Keratinocyte (primary cell): ENCODE measurements around the gene CARM1. TPM values are rescaled to one million over a fixed set of nuclear protein-coding genes. Genes with fewer than 3 reads are reported as not detected.

ENCODE experiments used
- DNase-seq: peaks from one replicate; pipeline ENCODE4 v3.0.0-alpha.2; 2011; ENCODE audit warnings: low read depth, missing footprints, low spot score
- FAIRE-seq: peaks from 2 replicates; lab custom pipeline; 2011; peaks lifted over from hg19 to GRCh38; lab: Jason Lieb, UNC
- H2AFZ ChIP-seq: 2 replicates; pipeline ENCODE4 v1.6.0; 2012; ENCODE audit warnings: low read length, control low read depth, inconsistent platforms; ENCODE audit not compliant: control insufficient read depth
- H3K27ac ChIP-seq: 2 replicates; pipeline ENCODE4 v1.5.1; 2011; ENCODE audit warnings: low read length; ENCODE audit not compliant: control insufficient read depth, insufficient read depth
- H3K27me3 ChIP-seq: 3 replicates; pipeline ENCODE4 v1.6.0; 2011; ENCODE audit warnings: low read length; ENCODE audit not compliant: control insufficient read depth, insufficient read depth; ENCODE audit errors: extremely low read depth
- H3K36me3 ChIP-seq, 2 experiments: 2 replicates in 1 of 2; 3 replicates in 1 of 2; pipeline ENCODE4 v1.5.1; 2011; ENCODE audit warnings: low read length in 2 of 2, mild to moderate bottlenecking in 1 of 2; ENCODE audit not compliant: control insufficient read depth in 2 of 2, insufficient read depth in 2 of 2; ENCODE audit errors: extremely low read depth in 1 of 2
- H3K4me1 ChIP-seq: 3 replicates; pipeline ENCODE4 v1.5.1; 2011; ENCODE audit warnings: low read length; ENCODE audit not compliant: control insufficient read depth, insufficient read depth; ENCODE audit errors: extremely low read depth
- H3K4me2 ChIP-seq: 3 replicates; pipeline ENCODE4 v1.6.0; 2011; ENCODE audit warnings: low read depth, low read length; ENCODE audit not compliant: control insufficient read depth, insufficient read depth; ENCODE audit errors: extremely low read depth
- H3K4me3 ChIP-seq, 3 experiments: fragments of 200-600 bp in 1 of 3; sonication (generic) in 1 of 3; 2 replicates in 2 of 3; 3 replicates in 1 of 3; pipeline ENCODE4 v1.5.1; 2011 to 2016; ENCODE audit warnings: low read length in 3 of 3, mild to moderate bottlenecking in 3 of 3, control low read depth in 2 of 3, inconsistent platforms in 1 of 3, low read depth in 1 of 3, mixed read lengths in 1 of 3, mixed run types in 1 of 3, moderate library complexity in 1 of 3; ENCODE audit not compliant: control insufficient read depth in 2 of 3, insufficient read depth in 2 of 3; ENCODE audit errors: extremely low read depth in 1 of 3
- H3K79me2 ChIP-seq: 2 replicates; pipeline ENCODE4 v1.6.0; 2012; ENCODE audit warnings: low read length; ENCODE audit not compliant: control insufficient read depth, insufficient read depth
- H3K9ac ChIP-seq: 3 replicates; pipeline ENCODE4 v1.6.0; 2011; ENCODE audit warnings: low read length; ENCODE audit not compliant: control insufficient read depth, insufficient read depth; ENCODE audit errors: extremely low read depth
- H3K9me1 ChIP-seq: 3 replicates; pipeline ENCODE4 v1.6.0; 2011; ENCODE audit warnings: low read length; ENCODE audit not compliant: control insufficient read depth, insufficient read depth; ENCODE audit errors: extremely low read depth
- H3K9me3 ChIP-seq: 2 replicates; pipeline ENCODE4 v1.5.1; 2012; ENCODE audit warnings: low read depth, low read length; ENCODE audit not compliant: control insufficient read depth
- H4K20me1 ChIP-seq: 3 replicates; pipeline ENCODE4 v1.6.0; 2011; ENCODE audit warnings: low read length; ENCODE audit not compliant: control insufficient read depth, insufficient read depth; ENCODE audit errors: extremely low read depth
- CTCF ChIP-seq, 3 experiments: IDR thresholded peaks in 1 of 3; conservative IDR thresholded peaks in 1 of 3; optimal IDR thresholded peaks in 1 of 3; 2 replicates in 2 of 3; 3 replicates in 1 of 3; pipeline versions ENCODE3 to v1.5.1; 2011; ENCODE audit warnings: low read length in 3 of 3, mild to moderate bottlenecking in 3 of 3, moderate library complexity in 2 of 3, control low read depth in 1 of 3, inconsistent platforms in 1 of 3; ENCODE audit not compliant: insufficient read depth in 2 of 3; ENCODE audit errors: extremely low read depth in 1 of 3
- EZH2 ChIP-seq: IDR thresholded peaks from one replicate; pipeline ENCODE4 v1.6.1; 2012; ENCODE audit warnings: inconsistent platforms, mild to moderate bottlenecking, low read length, moderate library complexity
- dilution Hi-C: fragments of 300-500 bp; cut with MboI; formaldehyde crosslinking; loops from one replicate; pipeline ENCODE4 v1.7.0; 2020; ENCODE audit warnings: low sequenced_read_pairs; ENCODE audit not compliant: extremely low pct_ligation_motif_present
- polyA plus RNA-seq, 5 experiments: library from polyadenylated mRNA; depleted of rRNA in 3 of 5; stranded (reverse) in 3 of 5; stranded (forward) in 1 of 5; unstranded in 1 of 5; fragments of >200 nt; gene quantifications; 1 replicate in 1 of 5; 2 replicates in 3 of 5; 3 replicates in 1 of 5; pipeline versions ENCODE4 v1.2.1 to v1.2.3, GENCODE V29; 2011 to 2012; ENCODE audit warnings: missing spikeins in 2 of 5, low read depth in 1 of 5, low replicate concordance in 1 of 5

The CARM1 gene
- polyA plus RNA-seq, 1 donor (not counting 4 experiments of a cell fraction or from before 2014, with no cell fraction given), result 22.8 TPM

GRCh38 chr19:10872546-10873107 lies 1.3 kb downstream of the CARM1 start:
- Histone ChIP-seq H3K4me3 (peak overlapping the region; percentile 75 to 96 (median 87)), H3K9ac (peak overlapping the region; percentile 85), H3K79me2 (peaks cover 49% of the 10 kb centered on the region), H3K4me1 (peaks cover 12% of the 10 kb centered on the region), H2AFZ (no peak overlapping the region), H3K36me3 (peaks cover 0 to 2% of the 10 kb centered on the region in 2 experiments), H4K20me1 (peaks cover 4% of the 10 kb centered on the region), H3K27me3 (no peaks in the 10 kb centered on the region), H3K4me2 (peak overlapping the region; percentile 85), H3K27ac (peak overlapping the region; percentile 56), H3K9me1 (no peaks in the 10 kb centered on the region), H3K9me3 (no peaks in the 10 kb centered on the region)
- TF ChIP-seq CTCF (optimal IDR thresholded peaks at IDR 0.05 in 1 of 3, IDR thresholded peaks at IDR 0.05 in 1 of 3, conservative IDR thresholded peaks at IDR 0.05 in 1 of 3; ENCODE audit: extremely low read depth in 1 of 3, insufficient read depth in 2 of 3, low read length in 3 of 3), result no peak
- TF ChIP-seq EZH2, result no peak
- dilution Hi-C loops, result no loop called here
- DNase-seq (no peak), FAIRE-seq (no peak)

- FAIRE-seq (no peak), DNase-seq (no peak)
- Histone ChIP-seq H3K36me3 (peaks cover 0 to 2% of the 10 kb centered on the region in 2 experiments), H3K4me1 (peaks cover 13% of the 10 kb centered on the region), H3K79me2 (peaks cover 61% of the 10 kb centered on the region), H3K4me3 (no peak overlapping the region), H3K4me2 (peak overlapping the region; percentile 16), H3K27me3 (no peaks in the 10 kb centered on the region), H3K27ac (no peak overlapping the region), H2AFZ (no peak overlapping the region), H4K20me1 (peaks cover 4% of the 10 kb centered on the region), H3K9ac (no peak overlapping the region), H3K9me1 (no peaks in the 10 kb centered on the region), H3K9me3 (no peaks in the 10 kb centered on the region)
- TF ChIP-seq CTCF (optimal IDR thresholded peaks at IDR 0.05 in 1 of 3, IDR thresholded peaks at IDR 0.05 in 1 of 3, conservative IDR thresholded peaks at IDR 0.05 in 1 of 3; ENCODE audit: extremely low read depth in 1 of 3, insufficient read depth in 2 of 3, low read length in 3 of 3), result no peak
- no peak for TF ChIP-seq EZH2
- dilution Hi-C loops, result no loop called here
Observed at GRCh38 chr19:10874024-10874423, 2.7 kb downstream of the CARM1 start.
